GM21526 (cell line): ENCODE data around the gene PHACTR3.

Experiments used
- ATAC-seq: cut with Tn5 transposase; IDR thresholded peaks from one replicate; pipeline ENCODE4 v1.9.1; 2021; ENCODE audit warnings: moderate library complexity; ENCODE audit not compliant: unreplicated experiment, low FRiP score

PHACTR3 gene

GRCh38 chr20:59572515-59572914, 31.8 kb upstream of the PHACTR3 start:
- ATAC-seq = no peak

GRCh38 chr20:59573837-59574236, 30.5 kb upstream of the PHACTR3 start:
- ATAC-seq = no peak

- no peak for ATAC-seq
These were observed 30.0 kb upstream of the PHACTR3 start for GRCh38 chr20:59574308-59574707.

- no peak for ATAC-seq
These were observed 29.1 kb upstream of the PHACTR3 start for GRCh38 chr20:59575216-59575615.

- no peak for ATAC-seq
These were observed 28.7 kb upstream of the PHACTR3 start for GRCh38 chr20:59575653-59576052.

- no peak for ATAC-seq
These were observed 28.0 kb upstream of the PHACTR3 start for GRCh38 chr20:59576216-59576953.

GRCh38 chr20:59577037-59577808, 27.1 kb upstream of the PHACTR3 start:
- no peak for ATAC-seq

GRCh38 chr20:59577809-59578435, 26.4 kb upstream of the PHACTR3 start:
- no peak for ATAC-seq

GRCh38 chr20:59578436-59579403, 25.6 kb upstream of the PHACTR3 start:
- no peak for ATAC-seq

GRCh38 chr20:59579404-59580145, 24.8 kb upstream of the PHACTR3 start:
- no peak for ATAC-seq

GRCh38 chr20:59580146-59580946, 24.0 kb upstream of the PHACTR3 start:
- ATAC-seq = no peak

- ATAC-seq = no peak
These were observed 23.3 kb upstream of the PHACTR3 start for GRCh38 chr20:59580991-59581401.

- ATAC-seq = no peak
These were observed 22.2 kb upstream of the PHACTR3 start for GRCh38 chr20:59581993-59582679.

GRCh38 chr20:59583428-59584277, 20.7 kb upstream of the PHACTR3 start:
- no peak for ATAC-seq

GRCh38 chr20:59584278-59584925, 19.9 kb upstream of the PHACTR3 start:
- ATAC-seq = no peak

GRCh38 chr20:59585714-59586409, 18.5 kb upstream of the PHACTR3 start:
- ATAC-seq = no peak
